Daoy (cell line): ENCODE data around the gene AP4S1. TPM values are rescaled to one million over a fixed set of nuclear protein-coding genes. Genes with fewer than 3 reads are reported as not detected.
"Not testable (repeated sequence)": the region's sequence is repeated elsewhere in the genome, so short reads cannot be mapped to it uniquely, and the experiment has no call there.

Experiments
- DNase-seq: peaks from one replicate; pipeline ENCODE4 v3.0.0-alpha.2; 2015; ENCODE audit warnings: low read depth
- total RNA-seq: library from RNA; depleted of rRNA; stranded (reverse); fragments of >200 nt; shearing (Covaris generic); gene quantifications from 2 replicates; pipeline ENCODE4 v1.2.3, GENCODE V29; 2014

Gene AP4S1
- total RNA-seq, 1 experiment from 2014 or later, result 12.6 TPM

DNA sequence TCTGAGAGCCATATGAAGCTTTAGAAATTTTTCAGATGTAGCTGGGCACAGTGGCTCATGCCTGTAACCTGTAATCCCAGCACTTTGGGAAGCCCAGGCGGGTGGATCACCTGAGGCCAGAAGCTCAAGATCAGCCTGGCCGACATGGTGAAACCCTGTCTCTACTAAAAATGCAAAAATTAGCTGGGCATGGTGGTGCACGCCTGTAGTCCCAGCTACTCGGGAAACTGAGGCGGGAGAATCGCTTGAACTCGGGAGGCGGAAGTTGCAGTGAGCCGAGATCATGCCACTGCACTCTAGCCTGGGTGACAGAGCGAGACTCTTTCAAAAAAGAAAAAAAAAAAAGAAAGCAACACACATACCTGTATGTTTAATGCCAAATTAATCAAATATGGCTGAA, 17.4 kb downstream of the AP4S1 start:
- not testable (repeated sequence) for DNase-seq

DNA sequence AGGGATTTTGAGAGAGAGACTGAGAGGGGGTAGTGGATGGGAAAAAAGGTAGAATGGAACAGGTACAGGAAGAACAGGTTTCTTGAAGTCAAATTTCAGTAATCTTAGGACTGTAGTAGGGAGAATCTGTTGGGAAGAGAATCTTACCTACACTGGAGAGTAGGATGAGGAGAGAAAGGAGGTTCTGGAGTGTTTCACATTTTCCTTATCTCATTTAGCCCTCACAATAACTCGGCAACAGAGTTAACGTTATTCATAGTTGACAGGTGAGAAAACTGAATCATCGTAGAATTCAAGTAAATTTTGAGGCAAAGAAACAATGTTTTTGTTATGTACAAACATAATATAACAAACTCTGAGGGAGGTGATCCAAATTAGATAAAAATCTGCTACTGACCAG, 17.9 kb downstream of the AP4S1 start:
- DNase-seq, result no peak

DNA sequence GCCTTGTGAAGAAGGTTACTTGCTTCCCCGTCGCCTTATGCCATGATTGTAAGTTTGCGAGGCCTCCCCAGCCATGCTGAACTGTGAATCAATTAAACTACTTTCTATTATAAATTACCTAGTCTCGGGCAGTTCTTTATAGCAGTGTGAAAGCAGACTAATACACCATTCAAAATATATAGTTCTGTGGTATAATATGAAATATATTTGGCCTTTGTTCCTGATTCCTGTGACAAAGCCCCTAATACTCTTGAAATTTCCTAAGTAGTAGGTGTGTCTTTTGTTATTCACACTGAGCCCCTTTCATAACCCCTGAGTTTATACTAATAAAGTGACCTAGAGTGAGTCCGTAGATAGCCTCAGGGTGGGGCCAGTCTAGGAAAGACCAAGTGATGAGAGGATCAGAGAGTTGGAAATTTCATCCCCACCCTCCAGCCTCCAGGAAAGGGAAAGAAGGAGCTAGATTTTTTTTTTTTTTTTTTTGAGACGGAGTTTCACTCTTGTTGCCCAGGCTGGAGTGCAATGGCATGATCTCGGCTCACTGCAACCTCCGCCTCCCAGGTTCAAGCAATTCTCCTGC, 20.1 kb downstream of the AP4S1 start:
- DNase-seq, result no peak

- DNase-seq, result no peak
Observed at GRCh38 chr14:31047503-31047902, 22.1 kb downstream of the AP4S1 start.

DNA sequence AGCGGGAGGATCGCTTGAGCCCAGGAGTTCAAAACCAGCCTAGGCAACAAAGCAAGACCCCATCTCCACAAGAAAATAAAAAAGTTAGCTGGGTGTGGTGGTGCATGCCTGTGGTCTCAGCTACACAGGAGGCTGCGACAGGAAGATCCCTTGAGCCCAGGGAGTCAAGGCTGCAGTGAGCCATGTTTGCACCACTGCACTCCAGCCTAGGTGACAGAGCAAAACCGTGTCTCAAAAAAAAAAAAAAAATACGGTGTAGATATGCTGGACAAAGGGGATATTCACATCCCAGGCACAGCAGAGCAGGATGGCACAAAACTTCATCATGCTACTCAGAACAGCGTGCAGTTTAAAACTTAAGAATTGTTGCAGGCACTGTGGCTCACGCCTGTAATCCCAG, 25.6 kb downstream of the AP4S1 start:
- no peak for DNase-seq

- no peak for DNase-seq
Observed at GRCh38 chr14:31051511-31051910, 26.1 kb downstream of the AP4S1 start.

GRCh38 chr14:31052905-31053586, 27.6 kb downstream of the AP4S1 start:
- DNase-seq, result not testable (repeated sequence)

DNA sequence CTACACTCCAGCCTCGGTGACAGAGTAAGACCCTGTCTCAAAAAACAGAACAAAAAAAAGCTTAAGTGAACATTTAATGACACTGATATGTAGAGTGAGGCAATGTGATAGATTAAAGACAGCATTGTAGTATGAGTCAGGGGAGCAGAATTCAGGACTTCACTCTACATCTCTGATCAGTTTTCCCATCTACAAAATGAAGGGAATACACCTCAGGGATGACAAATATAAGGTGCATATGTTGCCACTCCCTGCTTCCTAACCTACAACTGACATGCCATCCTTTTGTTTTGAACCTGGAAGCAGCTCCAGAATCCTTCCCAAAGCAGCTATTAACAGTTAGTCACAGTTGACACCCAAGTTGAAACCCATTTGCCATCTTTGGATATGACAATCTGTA, 31.6 kb downstream of the AP4S1 start:
- DNase-seq, result no peak

GRCh38 chr14:31057701-31058364, 32.4 kb downstream of the AP4S1 start:
- DNase-seq, result no peak

DNA sequence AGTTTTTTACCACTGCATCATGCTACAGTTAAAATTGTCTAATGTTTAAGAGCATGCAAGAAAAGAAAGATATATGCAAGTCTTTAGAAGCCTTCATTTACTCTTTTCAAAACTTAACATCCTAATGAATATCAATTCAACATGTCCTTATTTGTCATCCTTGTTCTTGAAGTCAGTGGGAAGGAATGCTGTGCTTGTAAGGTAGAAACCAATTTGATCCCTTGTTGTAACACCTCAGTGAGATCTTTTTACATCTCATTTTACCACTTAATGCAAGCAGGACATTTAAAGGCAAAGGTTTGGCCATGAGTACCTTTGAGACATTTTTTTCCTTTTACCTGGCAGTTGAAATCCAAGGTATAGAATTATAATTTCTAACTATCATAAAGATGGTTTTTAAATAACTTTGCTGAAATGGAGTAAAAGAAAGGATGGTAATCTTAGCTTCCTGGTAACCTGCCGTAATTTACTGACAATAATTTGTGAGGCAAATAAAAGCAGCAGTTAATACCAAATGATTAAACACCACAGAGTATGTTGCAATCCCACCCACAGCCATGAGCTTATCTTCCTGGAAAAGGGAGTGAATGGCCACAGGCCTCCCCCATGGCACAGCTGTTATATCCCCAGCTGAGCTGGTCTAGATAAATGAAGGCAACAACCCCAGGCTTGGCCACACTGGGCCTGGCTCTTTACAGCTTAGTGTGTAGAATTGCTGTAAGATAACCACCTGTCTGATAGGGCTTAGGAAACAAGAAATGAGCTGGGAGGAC, 33.9 kb downstream of the AP4S1 start:
- DNase-seq, result peak; percentile 81

- no peak for DNase-seq
Observed at GRCh38 chr14:31060253-31060875, 34.9 kb downstream of the AP4S1 start.

DNA sequence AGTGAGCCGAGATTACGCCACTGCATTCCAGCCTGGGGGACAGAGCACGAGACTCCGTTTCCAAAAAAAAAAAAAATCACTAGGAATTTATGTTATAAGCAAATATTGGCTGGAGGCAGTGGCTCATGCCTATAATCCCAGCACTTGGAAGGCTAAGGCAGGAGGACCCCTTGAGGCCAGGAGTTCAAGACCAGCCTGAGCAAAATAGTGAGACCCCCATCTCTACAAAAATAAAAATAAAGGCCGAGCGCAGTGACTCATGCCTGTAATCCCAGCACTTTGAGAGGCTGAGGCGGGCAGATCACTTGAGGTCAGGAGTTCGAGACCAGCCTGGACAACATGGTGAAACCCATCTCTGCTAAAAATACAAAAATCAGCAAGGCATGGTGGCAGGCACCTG, 37.5 kb downstream of the AP4S1 start:
- DNase-seq, result not testable (repeated sequence)

- no peak for DNase-seq
Observed at GRCh38 chr14:31068235-31068634, 42.8 kb downstream of the AP4S1 start.

GRCh38 chr14:31069343-31069742, 43.9 kb downstream of the AP4S1 start:
- no peak for DNase-seq

- peak; percentile 40 for DNase-seq
Observed at GRCh38 chr14:31070431-31070830, 45.0 kb downstream of the AP4S1 start.

GRCh38 chr14:31071151-31071550, 45.7 kb downstream of the AP4S1 start:
- DNase-seq, result no peak

- DNase-seq, result no peak
Observed at GRCh38 chr14:31075144-31075543, 49.7 kb downstream of the AP4S1 start.

DNA sequence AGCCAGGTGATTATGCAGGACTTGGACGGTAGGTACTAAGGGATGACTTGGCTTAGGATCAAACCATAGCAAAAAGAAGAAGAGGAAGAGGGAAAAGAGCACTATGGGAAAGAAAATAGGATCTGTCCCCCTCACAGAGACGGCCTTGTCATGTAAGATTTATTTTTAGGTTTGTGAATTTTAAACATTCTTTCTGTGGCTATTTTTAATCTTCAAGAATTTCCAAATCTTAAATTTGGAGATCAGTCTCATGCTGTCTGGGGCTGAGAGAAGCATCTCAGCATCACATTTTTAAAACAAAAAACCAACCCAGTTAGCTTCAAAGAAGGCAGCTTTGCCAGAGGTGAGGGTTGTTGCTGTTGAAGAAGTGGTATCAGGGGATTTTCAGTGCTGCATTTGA, 53.3 kb downstream of the AP4S1 start:
- DNase-seq, result no peak

GRCh38 chr14:31080056-31080455, 54.6 kb downstream of the AP4S1 start:
- peak; percentile 8 for DNase-seq

GRCh38 chr14:31080484-31080883, 55.0 kb downstream of the AP4S1 start:
- no peak for DNase-seq

- no peak for DNase-seq
Observed at GRCh38 chr14:31083781-31084180, 58.3 kb downstream of the AP4S1 start.

- no peak for DNase-seq
Observed at GRCh38 chr14:31084385-31084784, 58.9 kb downstream of the AP4S1 start.
